Panc1 (cell line): ENCODE data around the gene CPSF4. TPM values are rescaled to one million over a fixed set of nuclear protein-coding genes. Genes with fewer than 3 reads are reported as not detected.

ENCODE experiments used
- ATAC-seq: fragments of 200-7000 bp; cut with Tn5 transposase; 2 replicates; pipeline ENCODE4 v1.9.1; 2020; ENCODE audit warnings: mild to moderate bottlenecking, moderate library complexity
- BruUV-seq: library from RNA; stranded (reverse); fragments of 400-500 nt; replicated peaks from 2 replicates; lab custom pipeline; 2021; lab: Mats Ljungman, UMichigan
- CTCF ChIA-PET: fragments of 300-600 bp; sonication (Branson Sonifier 250); formaldehyde crosslinking; loops from one replicate; lab custom pipeline; 2022; ENCODE audit warnings: antibody characterized with exemption; lab: Charles Lee
- POLR2A ChIA-PET: fragments of 300-600 bp; sonication (Branson Sonifier 250); formaldehyde crosslinking; loops from one replicate; lab custom pipeline; 2022; ENCODE audit warnings: antibody characterized with exemption; lab: Charles Lee
- DNase-seq: peaks from one replicate; pipeline ENCODE4 v3.0.0-alpha.2; 2010; ENCODE audit warnings: low read depth, low spot score
- H3K27ac ChIP-seq: 2 replicates; pipeline ENCODE4 v1.5.1; 2011; ENCODE audit warnings: mild to moderate bottlenecking, low read length, inconsistent platforms
- H3K27me3 ChIP-seq: fragments of 200-500 bp; sonication (Bioruptor generic); 2 replicates; pipeline ENCODE4 v1.6.0; 2014; ENCODE audit warnings: low read length, inconsistent platforms; ENCODE audit not compliant: control insufficient read depth, insufficient read depth
- H3K36me3 ChIP-seq: fragments of 200-500 bp; sonication (Bioruptor generic); 2 replicates; pipeline ENCODE4 v1.5.1; 2014; ENCODE audit warnings: inconsistent platforms, mild to moderate bottlenecking, low read length, moderate library complexity; ENCODE audit not compliant: control insufficient read depth, insufficient read depth
- H3K4me1 ChIP-seq: 2 replicates; pipeline ENCODE4 v1.5.1; 2011; ENCODE audit warnings: inconsistent platforms, mild to moderate bottlenecking, low read length, moderate library complexity; ENCODE audit not compliant: control insufficient read depth, insufficient read depth
- H3K4me3 ChIP-seq, 2 experiments: 2 replicates each; pipeline ENCODE4 v1.5.1; 2011 to 2012; ENCODE audit warnings: low read depth in 2 of 2, low read length in 2 of 2, mild to moderate bottlenecking in 2 of 2, inconsistent platforms in 1 of 2, moderate library complexity in 1 of 2
- H3K9me3 ChIP-seq: fragments of 200-500 bp; sonication (Bioruptor generic); 2 replicates; pipeline ENCODE4 v1.5.1; 2014; ENCODE audit warnings: low read depth, mild to moderate bottlenecking, inconsistent platforms, low read length, moderate library complexity; ENCODE audit not compliant: control insufficient read depth, insufficient read depth
- CTCF ChIP-seq: fragments of 450-650 bp; IDR thresholded peaks from 2 replicates; pipeline ENCODE4 v1.5.1; 2017; ENCODE audit warnings: mild to moderate bottlenecking
- REST ChIP-seq, 2 experiments: IDR thresholded peaks; 2 replicates each; pipeline ENCODE4 v1.6.1; 2011 to 2012; ENCODE audit warnings: low read depth in 2 of 2, control low read depth in 1 of 2, low read length in 1 of 2, mild to moderate bottlenecking in 1 of 2, moderate library complexity in 1 of 2; ENCODE audit not compliant: insufficient read depth in 1 of 2
- TCF7L2 ChIP-seq: IDR thresholded peaks from 2 replicates; pipeline ENCODE4 v1.6.1; 2011; ENCODE audit warnings: mild to moderate bottlenecking, low read depth, low read length, inconsistent platforms
- in situ Hi-C: cut with HindIII; loops from 2 replicates; pipeline ENCODE4 v1.10.0; 2016; ENCODE audit warnings: low sequenced_read_pairs, low pct_unique_long_range_greater_than_20kb
- intact Hi-C: fragments of 100-400 bp; cut with micrococcal nuclease; formaldehyde crosslinking; loops from one replicate; pipeline ENCODE4 v1.10.0; 2022; ENCODE audit not compliant: unreplicated experiment
- total RNA-seq: library from RNA; stranded (reverse); gene quantifications from one replicate; pipeline ENCODE4 v1.2.1, GENCODE V29; 2021; ENCODE audit not compliant: unreplicated experiment

CPSF4 gene
- total RNA-seq, 1 experiment from 2014 or later: 57.0 TPM

GRCh38 chr7:99424932-99425730 lies 13.6 kb upstream of the CPSF4 start:
- in situ Hi-C loops: no loop called here
- Histone ChIP-seq H3K9me3 (no peaks in the 10 kb centered on the region), H3K4me3 (no peak overlapping the region), H3K4me1 (no peaks in the 10 kb centered on the region), H3K36me3 (peaks cover 10% of the 10 kb centered on the region), H3K27ac (no peak overlapping the region), H3K27me3 (no peaks in the 10 kb centered on the region)
- ChIA-PET POLR2A (interaction anchor here (0.5 kb wide), 1 partner anchor 50 kb away, joined by 4 read pairs; no protein-coding TSS in a partner anchor), CTCF (no interaction called here)
- ATAC-seq: no peak
- TF ChIP-seq TCF7L2 (no peak), CTCF (no peak), REST (IDR thresholded peaks at IDR 0.05; ENCODE audit: insufficient read depth in 1 of 2, low read depth in 2 of 2, low read length in 1 of 2) (no peak)
- intact Hi-C loops: no loop called here
- DNase-seq: no peak
- no TSS peak for BruUV-seq

DNA sequence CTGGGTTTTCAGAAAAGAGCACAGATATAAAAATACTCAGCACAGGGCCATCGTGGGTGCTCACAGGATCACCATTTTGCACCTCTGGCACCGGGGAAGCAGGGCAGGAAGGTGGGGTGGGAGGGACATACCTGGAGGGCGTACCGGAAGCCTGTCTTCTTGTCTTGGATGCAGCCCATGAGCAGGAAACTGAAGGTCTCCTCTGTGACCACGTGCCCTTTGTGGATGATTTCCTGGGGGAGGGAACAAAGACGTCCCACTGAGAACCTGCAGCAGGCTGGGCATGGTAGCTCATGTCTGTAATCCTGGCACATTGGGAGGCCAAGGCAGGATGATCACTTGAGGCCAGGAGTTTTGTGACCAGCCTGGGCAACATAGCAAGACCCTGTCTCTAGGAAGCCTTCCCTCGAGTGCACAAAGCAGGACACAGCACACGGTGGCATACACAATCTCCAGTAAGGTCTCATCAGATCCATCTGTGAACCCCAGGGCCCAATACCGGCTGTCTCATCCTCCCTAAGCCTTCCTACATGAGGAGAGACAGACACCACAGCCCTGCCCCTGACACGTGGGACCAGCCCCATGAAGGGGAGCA lies 9.7 kb upstream of the CPSF4 start:
- in situ Hi-C loops: no loop called here
- no peak for DNase-seq
- CTCF ChIA-PET: no interaction called here
- TF ChIP-seq CTCF (no peak), TCF7L2 (no peak), REST (IDR thresholded peaks at IDR 0.05; ENCODE audit: insufficient read depth in 1 of 2, low read depth in 2 of 2, low read length in 1 of 2) (no peak)
- H3K36me3 ChIP-seq: peaks cover 14% of the 10 kb centered on the region; the same call in 1 of the 2 replicates
- H3K9me3 ChIP-seq: no peaks in the 10 kb centered on the region
- no peaks in the 10 kb centered on the region for H3K4me1 ChIP-seq
- BruUV-seq: no TSS peak
- no peaks in the 10 kb centered on the region for H3K27me3 ChIP-seq
- peak; percentile 21 for ATAC-seq
- H3K4me3 ChIP-seq: no peak overlapping the region
- POLR2A ChIA-PET: interaction anchor here (0.5 kb wide), 1 partner anchor 17 kb away, joined by 3 read pairs; no protein-coding TSS in a partner anchor
- intact Hi-C loops: no loop called here
- H3K27ac ChIP-seq: no peak overlapping the region
